HL-60 (cell line): ENCODE data around the gene TLK2.
"Not testable (repeated sequence)": the region's sequence is repeated elsewhere in the genome, so short reads cannot be mapped to it uniquely, and the experiment has no call there.

Experiments
- DNase-seq, 2 experiments: peaks; one replicate each; pipeline ENCODE4 v3.0.0-alpha.2; 2010 to 2020; ENCODE audit warnings: low read depth in 1 of 2, low spot score in 1 of 2
- H3K27ac ChIP-seq: fragments of 250-450 bp; sonication (Bioruptor Pico); replicated peaks from 2 replicates; pipeline ENCODE4 v1.5.1; 2020; ENCODE audit warnings: mild to moderate bottlenecking, moderate library complexity
- H3K27me3 ChIP-seq: fragments of 250-450 bp; sonication (Bioruptor Pico); 2 replicates; pipeline ENCODE4 v1.5.1; 2021; ENCODE audit warnings: mild to moderate bottlenecking, moderate library complexity; ENCODE audit not compliant: insufficient read depth, poor library complexity, severe bottlenecking
- H3K4me3 ChIP-seq: replicated peaks from 2 replicates; pipeline ENCODE4 v1.5.1; 2011; ENCODE audit warnings: mild to moderate bottlenecking, control low read depth, low read length; ENCODE audit not compliant: insufficient read depth
- GABPA ChIP-seq: IDR thresholded peaks from 2 replicates; pipeline ENCODE4 v1.6.1; 2012; ENCODE audit warnings: low read depth
- POLR2AphosphoS5 ChIP-seq: IDR thresholded peaks from 2 replicates; pipeline ENCODE4 v1.6.1; 2012; ENCODE audit warnings: low read depth
- TF ChIP-seq, protein P1 (sequence below): IDR thresholded peaks from 2 replicates; pipeline ENCODE4 v1.6.1; 2012; ENCODE audit warnings: low read depth; ENCODE audit not compliant: insufficient replicate concordance

TLK2 gene

GRCh38 chr17:62456016-62456415 is 22.6 kb upstream of the TLK2 start:
- Histone ChIP-seq H3K27ac (no peak overlapping the region), H3K4me3 (no peak overlapping the region), H3K27me3 (no peaks in the 10 kb centered on the region)
- TF ChIP-seq, protein P1, sequence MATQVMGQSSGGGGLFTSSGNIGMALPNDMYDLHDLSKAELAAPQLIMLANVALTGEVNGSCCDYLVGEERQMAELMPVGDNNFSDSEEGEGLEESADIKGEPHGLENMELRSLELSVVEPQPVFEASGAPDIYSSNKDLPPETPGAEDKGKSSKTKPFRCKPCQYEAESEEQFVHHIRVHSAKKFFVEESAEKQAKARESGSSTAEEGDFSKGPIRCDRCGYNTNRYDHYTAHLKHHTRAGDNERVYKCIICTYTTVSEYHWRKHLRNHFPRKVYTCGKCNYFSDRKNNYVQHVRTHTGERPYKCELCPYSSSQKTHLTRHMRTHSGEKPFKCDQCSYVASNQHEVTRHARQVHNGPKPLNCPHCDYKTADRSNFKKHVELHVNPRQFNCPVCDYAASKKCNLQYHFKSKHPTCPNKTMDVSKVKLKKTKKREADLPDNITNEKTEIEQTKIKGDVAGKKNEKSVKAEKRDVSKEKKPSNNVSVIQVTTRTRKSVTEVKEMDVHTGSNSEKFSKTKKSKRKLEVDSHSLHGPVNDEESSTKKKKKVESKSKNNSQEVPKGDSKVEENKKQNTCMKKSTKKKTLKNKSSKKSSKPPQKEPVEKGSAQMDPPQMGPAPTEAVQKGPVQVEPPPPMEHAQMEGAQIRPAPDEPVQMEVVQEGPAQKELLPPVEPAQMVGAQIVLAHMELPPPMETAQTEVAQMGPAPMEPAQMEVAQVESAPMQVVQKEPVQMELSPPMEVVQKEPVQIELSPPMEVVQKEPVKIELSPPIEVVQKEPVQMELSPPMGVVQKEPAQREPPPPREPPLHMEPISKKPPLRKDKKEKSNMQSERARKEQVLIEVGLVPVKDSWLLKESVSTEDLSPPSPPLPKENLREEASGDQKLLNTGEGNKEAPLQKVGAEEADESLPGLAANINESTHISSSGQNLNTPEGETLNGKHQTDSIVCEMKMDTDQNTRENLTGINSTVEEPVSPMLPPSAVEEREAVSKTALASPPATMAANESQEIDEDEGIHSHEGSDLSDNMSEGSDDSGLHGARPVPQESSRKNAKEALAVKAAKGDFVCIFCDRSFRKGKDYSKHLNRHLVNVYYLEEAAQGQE, result no peak
- no peak for TF ChIP-seq GABPA
- DNase-seq, result no peak

DNA sequence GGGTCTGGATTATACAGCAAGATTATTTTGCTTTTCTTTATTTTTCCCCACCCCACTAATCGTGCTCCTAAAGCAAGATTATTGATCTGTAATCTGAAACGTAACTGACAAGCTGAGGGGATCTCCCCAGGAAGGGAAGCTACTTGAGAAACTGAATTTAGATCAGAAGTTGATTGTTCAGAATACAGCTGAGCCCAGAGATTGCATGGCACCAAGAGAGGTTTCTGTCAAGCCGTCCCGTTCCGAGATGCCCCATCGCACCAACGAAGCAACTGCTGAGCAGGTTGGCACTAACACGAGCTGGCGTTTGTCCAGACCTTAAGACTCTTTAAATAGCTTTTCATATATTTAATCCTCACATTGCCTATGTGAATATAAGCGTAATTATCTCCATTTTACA is 20.1 kb upstream of the TLK2 start:
- H3K27ac ChIP-seq, H3K4me3 ChIP-seq, DNase-seq, H3K27me3 ChIP-seq: not testable (repeated sequence)

GRCh38 chr17:62464422-62464821 is 14.2 kb upstream of the TLK2 start:
- H3K27ac ChIP-seq, result not testable (repeated sequence)

GRCh38 chr17:62465271-62465670 is 13.4 kb upstream of the TLK2 start:
- DNase-seq, H3K27me3 ChIP-seq, H3K4me3 ChIP-seq, H3K27ac ChIP-seq: not testable (repeated sequence)

More at GRCh38 chr17:62464422-62464821, 14.2 kb upstream of the TLK2 start:
- not testable (repeated sequence) for H3K4me3 ChIP-seq, DNase-seq, H3K27me3 ChIP-seq

DNA sequence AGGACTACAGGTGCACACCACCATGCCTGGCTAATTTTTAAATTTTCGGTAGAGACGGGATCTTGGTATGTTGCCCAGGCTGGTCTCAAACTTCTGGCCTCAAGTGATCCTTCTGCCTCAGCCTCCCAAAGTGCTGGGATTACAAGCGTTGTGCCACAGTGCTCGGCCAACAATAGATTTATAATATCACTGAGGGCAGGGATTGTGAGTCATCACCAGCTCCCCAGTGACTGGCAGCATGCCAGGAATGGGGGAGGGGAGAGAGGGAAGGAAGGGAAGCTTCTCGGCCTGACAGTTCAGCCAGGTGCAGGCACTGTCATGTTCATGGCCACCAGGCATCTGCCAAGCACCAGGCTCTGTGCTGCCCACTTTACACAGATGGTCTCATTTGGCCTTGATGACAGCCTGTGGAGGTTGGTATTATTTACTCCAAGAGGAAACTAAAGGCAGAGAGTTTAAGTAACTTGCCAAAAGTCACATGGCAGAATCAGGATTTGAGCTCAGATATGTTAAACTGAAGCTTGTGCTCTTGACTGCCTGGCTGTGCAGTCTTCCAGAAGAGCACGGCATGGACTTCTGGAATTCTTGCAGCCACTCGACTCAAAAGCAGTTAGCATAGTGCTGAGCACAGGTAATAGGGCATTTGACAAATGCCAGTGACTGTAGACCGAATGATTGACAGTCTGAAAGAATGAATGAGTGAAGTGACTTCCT is 7.8 kb upstream of the TLK2 start:
- H3K27ac ChIP-seq, H3K27me3 ChIP-seq, H3K4me3 ChIP-seq: not testable (repeated sequence)
- DNase-seq, result peak; percentile 75 to 87
- peak; percentile 87 for TF ChIP-seq POLR2AphosphoS5

GRCh38 chr17:62471380-62471880 is 7.2 kb upstream of the TLK2 start:
- not testable (repeated sequence) for DNase-seq, H3K27ac ChIP-seq, H3K27me3 ChIP-seq, H3K4me3 ChIP-seq

GRCh38 chr17:62473030-62473982 is 5.3 kb upstream of the TLK2 start:
- not testable (repeated sequence) for H3K27me3 ChIP-seq, H3K4me3 ChIP-seq, H3K27ac ChIP-seq

DNA sequence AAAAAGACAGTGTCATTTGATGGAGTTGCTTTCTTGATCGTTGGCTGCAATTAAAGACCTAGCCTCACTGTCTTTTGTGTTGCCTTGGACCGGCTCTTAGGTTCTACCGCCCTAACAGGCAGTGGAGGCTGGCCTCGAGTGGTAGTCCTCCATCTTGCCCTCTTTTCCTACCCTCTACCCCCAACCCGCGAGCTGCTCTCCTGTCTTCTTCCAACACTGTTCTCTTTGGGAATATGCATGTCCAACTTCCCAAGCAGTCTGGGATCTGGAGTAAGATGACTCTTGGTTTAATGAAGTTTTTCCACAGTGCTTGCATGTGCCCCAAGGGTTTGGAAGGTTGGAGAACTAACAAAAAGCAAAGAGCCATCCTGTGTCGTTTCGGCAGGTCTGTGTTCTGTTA is 1.5 kb upstream of the TLK2 start:
- H3K4me3 ChIP-seq, H3K27ac ChIP-seq, DNase-seq, H3K27me3 ChIP-seq: not testable (repeated sequence)

More at GRCh38 chr17:62473030-62473982, 5.3 kb upstream of the TLK2 start:
- peak in 1 of 2 experiments; percentile 45 for DNase-seq

DNA sequence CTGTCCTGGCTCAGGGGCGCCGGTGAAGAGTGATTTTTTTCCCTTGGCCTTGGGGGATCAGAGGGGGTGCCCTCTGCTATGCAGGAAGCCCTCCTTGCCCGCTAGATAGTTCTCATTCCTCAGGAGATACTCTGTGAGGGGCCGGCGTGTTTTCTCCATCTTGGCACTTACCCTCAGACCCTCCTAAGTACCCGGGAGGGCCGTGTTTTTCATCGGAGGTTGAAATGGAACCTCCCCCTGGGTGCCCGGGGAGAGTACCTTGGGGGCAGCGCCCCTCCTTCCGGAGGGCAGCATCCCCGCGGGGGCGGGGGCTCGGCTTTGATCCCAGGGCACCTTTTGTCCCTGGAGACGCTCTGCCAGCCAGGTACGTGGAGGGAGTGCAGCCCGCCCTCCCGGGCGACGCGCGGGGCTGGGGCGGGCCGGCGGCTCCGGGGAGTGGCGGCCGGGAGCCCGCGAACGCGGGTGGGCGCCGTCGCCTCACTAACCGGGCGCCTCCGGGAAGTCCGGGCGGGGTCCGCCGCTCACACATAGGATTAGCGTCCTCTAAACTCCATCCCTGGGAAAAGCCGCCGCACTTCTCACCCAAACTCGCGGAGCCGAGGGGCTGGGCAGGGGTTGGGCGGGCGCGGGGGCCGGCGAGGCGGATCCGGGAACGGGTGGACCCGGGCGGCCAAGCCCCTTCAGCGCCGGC is 762 bp upstream of the TLK2 start:
- H3K4me3 ChIP-seq, result peak overlapping the region; percentile 46
- not testable (repeated sequence) for H3K27ac ChIP-seq, H3K27me3 ChIP-seq
- DNase-seq, result peak in 1 of 2 experiments; percentile 4

DNA sequence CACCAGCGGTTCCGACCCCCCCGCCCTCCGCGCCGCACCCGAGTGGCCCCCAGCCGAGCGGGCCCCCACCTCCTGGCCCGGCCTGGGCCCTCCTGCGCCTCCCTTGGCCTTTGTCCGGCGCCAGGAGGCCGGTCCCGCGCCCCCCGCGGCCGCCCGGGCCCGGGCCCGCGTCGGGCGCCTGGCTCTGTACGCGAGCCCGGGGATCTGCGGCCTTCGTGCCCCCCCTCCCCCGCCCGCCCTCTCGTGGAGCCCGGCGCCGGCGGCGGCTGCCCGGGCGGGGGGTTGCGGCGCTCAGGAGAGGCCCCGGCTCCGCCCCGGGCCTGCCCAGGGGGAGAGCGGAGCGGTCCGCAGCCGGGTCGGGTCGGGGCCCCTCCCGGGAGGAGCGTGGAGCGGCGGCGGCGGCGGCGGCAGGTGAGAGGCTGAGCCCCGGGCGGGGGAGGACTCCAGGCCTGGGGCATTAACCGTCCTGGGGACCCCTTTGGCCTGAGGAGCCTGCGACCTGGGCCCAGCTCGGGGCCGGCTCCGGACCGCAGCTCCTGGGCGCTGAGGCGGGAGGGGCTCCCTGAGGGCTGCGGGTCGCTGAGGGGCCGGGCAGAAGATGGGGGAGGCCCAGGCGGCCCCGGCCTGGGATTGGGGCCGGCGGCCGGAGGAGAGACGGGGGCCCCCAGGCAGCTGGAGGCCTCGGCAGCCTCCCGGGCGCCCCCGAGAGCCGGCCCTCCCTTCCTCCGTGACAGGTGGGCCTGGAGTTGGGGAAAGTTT is 434 bp downstream of the TLK2 start:
- H3K27me3 ChIP-seq, DNase-seq: not testable (repeated sequence)
- peak overlapping the region; percentile 49 for H3K4me3 ChIP-seq
- H3K27ac ChIP-seq, result peak overlapping the region; percentile 78

GRCh38 chr17:62479639-62480258 is 1.1 kb downstream of the TLK2 start:
- peak overlapping the region; percentile 78 for H3K27ac ChIP-seq
- H3K4me3 ChIP-seq, result peak overlapping the region; percentile 49
- not testable (repeated sequence) for H3K27me3 ChIP-seq
- DNase-seq, result peak in 1 of 2 experiments; percentile 40
